ENCODE data around the gene PPP1R1C. TPM values are rescaled to one million over a fixed set of nuclear protein-coding genes. Genes with fewer than 3 reads are reported as not detected.

The PPP1R1C gene
- total and polyA plus RNA-seq, 2 experiments from 2014 or later = 3.5 to 18.8 TPM

DNA sequence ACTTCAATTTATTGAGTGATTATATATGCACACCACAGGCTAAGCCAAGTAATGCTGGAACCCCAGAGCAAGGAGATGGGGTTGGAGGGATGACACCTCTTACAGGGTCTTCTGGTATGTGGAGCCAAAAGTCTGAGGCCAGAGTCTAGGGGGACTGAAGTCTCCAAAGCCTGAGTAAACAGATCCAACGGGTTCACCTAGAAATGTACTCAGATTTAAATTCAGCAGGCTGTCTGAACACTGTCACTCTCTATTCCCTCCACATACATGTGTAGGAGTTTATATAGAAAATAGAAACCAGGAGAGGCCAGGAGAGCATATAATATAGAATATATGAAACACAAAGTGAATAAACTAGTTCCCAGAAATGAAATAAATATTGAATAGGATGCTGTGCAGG lies 76.1 kb downstream of the PPP1R1C start (continued):
- TF ChIP-seq NANOG (IDR thresholded peaks at IDR 0.05; ENCODE audit: borderline replicate concordance) (no peak), POLR2AphosphoS5 (IDR thresholded peaks at IDR 0.05; ENCODE audit: low read depth) (no peak), STAT1 (IDR thresholded peaks at IDR 0.05; ENCODE audit: unreplicated experiment) (no peak), JUNB (IDR thresholded peaks at IDR 0.05; ENCODE audit: unreplicated experiment) (no peak), CREB1 (CRISPR knock-in tag; IDR thresholded peaks at IDR 0.05; ENCODE audit: low read depth) (no peak)
- TF ChIP-seq, protein P1, sequence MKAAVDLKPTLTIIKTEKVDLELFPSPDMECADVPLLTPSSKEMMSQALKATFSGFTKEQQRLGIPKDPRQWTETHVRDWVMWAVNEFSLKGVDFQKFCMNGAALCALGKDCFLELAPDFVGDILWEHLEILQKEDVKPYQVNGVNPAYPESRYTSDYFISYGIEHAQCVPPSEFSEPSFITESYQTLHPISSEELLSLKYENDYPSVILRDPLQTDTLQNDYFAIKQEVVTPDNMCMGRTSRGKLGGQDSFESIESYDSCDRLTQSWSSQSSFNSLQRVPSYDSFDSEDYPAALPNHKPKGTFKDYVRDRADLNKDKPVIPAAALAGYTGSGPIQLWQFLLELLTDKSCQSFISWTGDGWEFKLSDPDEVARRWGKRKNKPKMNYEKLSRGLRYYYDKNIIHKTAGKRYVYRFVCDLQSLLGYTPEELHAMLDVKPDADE (IDR thresholded peaks at IDR 0.05) = no peak
- TF ChIP-seq, protein P2, sequence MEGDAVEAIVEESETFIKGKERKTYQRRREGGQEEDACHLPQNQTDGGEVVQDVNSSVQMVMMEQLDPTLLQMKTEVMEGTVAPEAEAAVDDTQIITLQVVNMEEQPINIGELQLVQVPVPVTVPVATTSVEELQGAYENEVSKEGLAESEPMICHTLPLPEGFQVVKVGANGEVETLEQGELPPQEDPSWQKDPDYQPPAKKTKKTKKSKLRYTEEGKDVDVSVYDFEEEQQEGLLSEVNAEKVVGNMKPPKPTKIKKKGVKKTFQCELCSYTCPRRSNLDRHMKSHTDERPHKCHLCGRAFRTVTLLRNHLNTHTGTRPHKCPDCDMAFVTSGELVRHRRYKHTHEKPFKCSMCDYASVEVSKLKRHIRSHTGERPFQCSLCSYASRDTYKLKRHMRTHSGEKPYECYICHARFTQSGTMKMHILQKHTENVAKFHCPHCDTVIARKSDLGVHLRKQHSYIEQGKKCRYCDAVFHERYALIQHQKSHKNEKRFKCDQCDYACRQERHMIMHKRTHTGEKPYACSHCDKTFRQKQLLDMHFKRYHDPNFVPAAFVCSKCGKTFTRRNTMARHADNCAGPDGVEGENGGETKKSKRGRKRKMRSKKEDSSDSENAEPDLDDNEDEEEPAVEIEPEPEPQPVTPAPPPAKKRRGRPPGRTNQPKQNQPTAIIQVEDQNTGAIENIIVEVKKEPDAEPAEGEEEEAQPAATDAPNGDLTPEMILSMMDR (conservative IDR thresholded peaks at IDR 0.05; ENCODE audit: low read depth in 2 of 2) = no peak

DNA sequence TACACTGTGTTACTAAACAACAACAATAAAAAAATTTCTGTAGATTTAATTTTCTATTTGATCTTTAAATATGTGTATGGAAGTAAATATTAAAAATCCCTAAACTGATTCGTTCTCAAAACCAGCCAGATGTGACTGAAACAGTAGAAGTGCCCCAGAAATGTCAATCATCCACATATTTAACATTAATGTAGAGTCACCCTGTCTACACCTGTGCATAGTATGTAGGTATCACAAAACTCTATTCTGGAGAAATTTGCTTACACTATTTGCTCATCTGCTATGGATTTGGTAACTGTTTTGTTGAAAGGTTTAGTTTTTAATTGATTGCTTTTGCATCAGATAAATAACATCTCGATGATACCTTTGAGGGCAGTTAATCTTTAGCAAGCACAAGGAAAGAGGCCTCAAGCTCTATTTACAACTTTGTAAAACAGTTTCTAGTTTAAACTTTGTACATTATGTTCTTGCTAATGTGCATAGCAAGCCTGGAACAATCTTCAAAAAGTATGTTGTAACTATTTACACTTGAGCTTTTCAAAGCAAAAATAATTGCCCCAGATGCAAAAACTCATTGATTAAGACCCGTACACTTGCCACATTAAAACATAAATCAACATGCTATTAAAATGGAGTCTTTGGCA lies 76.8 kb downstream of the PPP1R1C start:
- no peaks in the 10 kb centered on the region for H3K9me2 ChIP-seq (ENCODE audit: insufficient read depth)
- no peak overlapping the region for H3K4me2 ChIP-seq
- no peak overlapping the region for H2AFZ ChIP-seq
- Mint-ChIP-seq H3K4me1 (peaks cover 7% of the 10 kb centered on the region; the same call in 2 of the 3 replicates), H3K36me3 (ENCODE audit: low read depth) (no peaks in the 10 kb centered on the region), H3K27ac (no peak overlapping the region), H3K27me3 (ENCODE audit: insufficient read depth, low read depth, poor library complexity) (no peaks in the 10 kb centered on the region), H3K4me3 (no peak overlapping the region), H3K9me3 (no peaks in the 10 kb centered on the region)
- H3K27ac ChIP-seq (ENCODE audit: low read depth) = no peak overlapping the region
- no peaks in the 10 kb centered on the region for H3K36me3 ChIP-seq (ENCODE audit: insufficient read depth)
- no peaks in the 10 kb centered on the region for H3K27me3 ChIP-seq (ENCODE audit: insufficient read depth)
- H3K4me3 ChIP-seq = no peak overlapping the region
- ATAC-seq (no peak), DNase-seq (ENCODE audit: low spot score) (no peak)
- no peaks in the 10 kb centered on the region for H3K79me2 ChIP-seq (replicated peaks; ENCODE audit: insufficient read depth)
- no peaks in the 10 kb centered on the region for H4K20me1 ChIP-seq (replicated peaks; ENCODE audit: insufficient read depth)
- H3F3A ChIP-seq (replicated peaks; ENCODE audit: low read depth) = no peaks in the 10 kb centered on the region
- no peaks in the 10 kb centered on the region for H3K4me1 ChIP-seq (ENCODE audit: insufficient read depth)
- TF ChIP-seq, protein P3, sequence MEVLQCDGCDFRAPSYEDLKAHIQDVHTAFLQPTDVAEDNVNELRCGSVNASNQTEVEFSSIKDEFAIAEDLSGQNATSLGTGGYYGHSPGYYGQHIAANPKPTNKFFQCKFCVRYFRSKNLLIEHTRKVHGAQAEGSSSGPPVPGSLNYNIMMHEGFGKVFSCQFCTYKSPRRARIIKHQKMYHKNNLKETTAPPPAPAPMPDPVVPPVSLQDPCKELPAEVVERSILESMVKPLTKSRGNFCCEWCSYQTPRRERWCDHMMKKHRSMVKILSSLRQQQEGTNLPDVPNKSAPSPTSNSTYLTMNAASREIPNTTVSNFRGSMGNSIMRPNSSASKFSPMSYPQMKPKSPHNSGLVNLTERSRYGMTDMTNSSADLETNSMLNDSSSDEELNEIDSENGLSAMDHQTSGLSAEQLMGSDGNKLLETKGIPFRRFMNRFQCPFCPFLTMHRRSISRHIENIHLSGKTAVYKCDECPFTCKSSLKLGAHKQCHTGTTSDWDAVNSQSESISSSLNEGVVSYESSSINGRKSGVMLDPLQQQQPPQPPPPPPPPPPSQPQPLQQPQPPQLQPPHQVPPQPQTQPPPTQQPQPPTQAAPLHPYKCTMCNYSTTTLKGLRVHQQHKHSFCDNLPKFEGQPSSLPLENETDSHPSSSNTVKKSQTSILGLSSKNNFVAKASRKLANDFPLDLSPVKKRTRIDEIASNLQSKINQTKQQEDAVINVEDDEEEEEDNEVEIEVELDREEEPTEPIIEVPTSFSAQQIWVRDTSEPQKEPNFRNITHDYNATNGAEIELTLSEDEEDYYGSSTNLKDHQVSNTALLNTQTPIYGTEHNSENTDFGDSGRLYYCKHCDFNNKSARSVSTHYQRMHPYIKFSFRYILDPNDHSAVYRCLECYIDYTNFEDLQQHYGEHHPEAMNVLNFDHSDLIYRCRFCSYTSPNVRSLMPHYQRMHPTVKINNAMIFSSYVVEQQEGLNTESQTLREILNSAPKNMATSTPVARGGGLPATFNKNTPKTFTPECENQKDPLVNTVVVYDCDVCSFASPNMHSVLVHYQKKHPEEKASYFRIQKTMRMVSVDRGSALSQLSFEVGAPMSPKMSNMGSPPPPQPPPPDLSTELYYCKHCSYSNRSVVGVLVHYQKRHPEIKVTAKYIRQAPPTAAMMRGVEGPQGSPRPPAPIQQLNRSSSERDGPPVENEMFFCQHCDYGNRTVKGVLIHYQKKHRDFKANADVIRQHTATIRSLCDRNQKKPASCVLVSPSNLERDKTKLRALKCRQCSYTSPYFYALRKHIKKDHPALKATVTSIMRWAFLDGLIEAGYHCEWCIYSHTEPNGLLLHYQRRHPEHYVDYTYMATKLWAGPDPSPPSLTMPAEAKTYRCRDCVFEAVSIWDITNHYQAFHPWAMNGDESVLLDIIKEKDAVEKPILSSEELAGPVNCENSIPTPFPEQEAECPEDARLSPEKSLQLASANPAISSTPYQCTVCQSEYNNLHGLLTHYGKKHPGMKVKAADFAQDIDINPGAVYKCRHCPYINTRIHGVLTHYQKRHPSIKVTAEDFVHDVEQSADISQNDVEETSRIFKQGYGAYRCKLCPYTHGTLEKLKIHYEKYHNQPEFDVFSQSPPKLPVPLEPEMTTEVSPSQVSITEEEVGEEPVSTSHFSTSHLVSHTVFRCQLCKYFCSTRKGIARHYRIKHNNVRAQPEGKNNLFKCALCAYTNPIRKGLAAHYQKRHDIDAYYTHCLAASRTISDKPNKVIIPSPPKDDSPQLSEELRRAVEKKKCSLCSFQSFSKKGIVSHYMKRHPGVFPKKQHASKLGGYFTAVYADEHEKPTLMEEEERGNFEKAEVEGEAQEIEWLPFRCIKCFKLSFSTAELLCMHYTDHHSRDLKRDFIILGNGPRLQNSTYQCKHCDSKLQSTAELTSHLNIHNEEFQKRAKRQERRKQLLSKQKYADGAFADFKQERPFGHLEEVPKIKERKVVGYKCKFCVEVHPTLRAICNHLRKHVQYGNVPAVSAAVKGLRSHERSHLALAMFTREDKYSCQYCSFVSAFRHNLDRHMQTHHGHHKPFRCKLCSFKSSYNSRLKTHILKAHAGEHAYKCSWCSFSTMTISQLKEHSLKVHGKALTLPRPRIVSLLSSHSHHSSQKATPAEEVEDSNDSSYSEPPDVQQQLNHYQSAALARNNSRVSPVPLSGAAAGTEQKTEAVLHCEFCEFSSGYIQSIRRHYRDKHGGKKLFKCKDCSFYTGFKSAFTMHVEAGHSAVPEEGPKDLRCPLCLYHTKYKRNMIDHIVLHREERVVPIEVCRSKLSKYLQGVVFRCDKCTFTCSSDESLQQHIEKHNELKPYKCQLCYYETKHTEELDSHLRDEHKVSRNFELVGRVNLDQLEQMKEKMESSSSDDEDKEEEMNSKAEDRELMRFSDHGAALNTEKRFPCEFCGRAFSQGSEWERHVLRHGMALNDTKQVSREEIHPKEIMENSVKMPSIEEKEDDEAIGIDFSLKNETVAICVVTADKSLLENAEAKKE (CRISPR knock-in tag; IDR thresholded peaks at IDR 0.05) = no peak
- TF ChIP-seq STAT1 (IDR thresholded peaks at IDR 0.05; ENCODE audit: unreplicated experiment) (no peak), ZNF114 (CRISPR knock-in tag; IDR thresholded peaks at IDR 0.05) (no peak), NANOG (IDR thresholded peaks at IDR 0.05; ENCODE audit: borderline replicate concordance) (no peak), ZNF331 (CRISPR knock-in tag; IDR thresholded peaks at IDR 0.05; ENCODE audit: low read depth) (no peak)
- TF ChIP-seq, protein P4, sequence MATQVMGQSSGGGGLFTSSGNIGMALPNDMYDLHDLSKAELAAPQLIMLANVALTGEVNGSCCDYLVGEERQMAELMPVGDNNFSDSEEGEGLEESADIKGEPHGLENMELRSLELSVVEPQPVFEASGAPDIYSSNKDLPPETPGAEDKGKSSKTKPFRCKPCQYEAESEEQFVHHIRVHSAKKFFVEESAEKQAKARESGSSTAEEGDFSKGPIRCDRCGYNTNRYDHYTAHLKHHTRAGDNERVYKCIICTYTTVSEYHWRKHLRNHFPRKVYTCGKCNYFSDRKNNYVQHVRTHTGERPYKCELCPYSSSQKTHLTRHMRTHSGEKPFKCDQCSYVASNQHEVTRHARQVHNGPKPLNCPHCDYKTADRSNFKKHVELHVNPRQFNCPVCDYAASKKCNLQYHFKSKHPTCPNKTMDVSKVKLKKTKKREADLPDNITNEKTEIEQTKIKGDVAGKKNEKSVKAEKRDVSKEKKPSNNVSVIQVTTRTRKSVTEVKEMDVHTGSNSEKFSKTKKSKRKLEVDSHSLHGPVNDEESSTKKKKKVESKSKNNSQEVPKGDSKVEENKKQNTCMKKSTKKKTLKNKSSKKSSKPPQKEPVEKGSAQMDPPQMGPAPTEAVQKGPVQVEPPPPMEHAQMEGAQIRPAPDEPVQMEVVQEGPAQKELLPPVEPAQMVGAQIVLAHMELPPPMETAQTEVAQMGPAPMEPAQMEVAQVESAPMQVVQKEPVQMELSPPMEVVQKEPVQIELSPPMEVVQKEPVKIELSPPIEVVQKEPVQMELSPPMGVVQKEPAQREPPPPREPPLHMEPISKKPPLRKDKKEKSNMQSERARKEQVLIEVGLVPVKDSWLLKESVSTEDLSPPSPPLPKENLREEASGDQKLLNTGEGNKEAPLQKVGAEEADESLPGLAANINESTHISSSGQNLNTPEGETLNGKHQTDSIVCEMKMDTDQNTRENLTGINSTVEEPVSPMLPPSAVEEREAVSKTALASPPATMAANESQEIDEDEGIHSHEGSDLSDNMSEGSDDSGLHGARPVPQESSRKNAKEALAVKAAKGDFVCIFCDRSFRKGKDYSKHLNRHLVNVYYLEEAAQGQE (IDR thresholded peaks at IDR 0.05; ENCODE audit: unreplicated experiment) = no peak

Data from GM23338 (cell line).